Activated CD8-positive, alpha-beta memory T cell treated with anti-CD3 and anti-CD28 coated beads, Interleukin-2, amount 50 U/mL, for 24 hours (primary cell): ENCODE measurements around the gene TXNL1.
"Not testable (repeated sequence)": the region's sequence is repeated elsewhere in the genome, so short reads cannot be mapped to it uniquely, and the experiment has no call there.

Source experiments
- DNase-seq: peaks from one replicate; pipeline ENCODE4 v3.0.0-alpha.2; 2020; ENCODE audit errors: extremely low read depth

TXNL1 gene

GRCh38 chr18:56645415-56646016 is 7.1 kb upstream of the TXNL1 start:
- no peak for DNase-seq

GRCh38 chr18:56643381-56643780 is 5.0 kb upstream of the TXNL1 start:
- DNase-seq, result no peak

GRCh38 chr18:56641714-56642337 is 3.4 kb upstream of the TXNL1 start:
- no peak for DNase-seq

- no peak for DNase-seq
Observed at GRCh38 chr18:56639571-56639970, 1.2 kb upstream of the TXNL1 start.

GRCh38 chr18:56639104-56639381 is 651 bp upstream of the TXNL1 start:
- DNase-seq, result no peak

GRCh38 chr18:56637711-56638231 is 621 bp downstream of the TXNL1 start:
- DNase-seq, result no peak

GRCh38 chr18:56637176-56637575 is 1.2 kb downstream of the TXNL1 start:
- DNase-seq, result no peak

GRCh38 chr18:56635007-56635406 is 3.4 kb downstream of the TXNL1 start:
- DNase-seq, result no peak

- DNase-seq, result no peak
Observed at GRCh38 chr18:56632070-56633022, 6.0 kb downstream of the TXNL1 start.

GRCh38 chr18:56627991-56628390 is 10.4 kb downstream of the TXNL1 start:
- DNase-seq, result no peak

- DNase-seq, result no peak
Observed at GRCh38 chr18:56615738-56616520, 22.5 kb downstream of the TXNL1 start.

GRCh38 chr18:56606618-56607017 is 31.8 kb downstream of the TXNL1 start:
- DNase-seq, result no peak

- DNase-seq, result no peak
Observed at GRCh38 chr18:56598422-56598821, 40.0 kb downstream of the TXNL1 start.

- DNase-seq, result no peak
Observed at GRCh38 chr18:56593906-56594305, 44.5 kb downstream of the TXNL1 start.

GRCh38 chr18:56580026-56580425 is 58.4 kb downstream of the TXNL1 start:
- no peak for DNase-seq

- no peak for DNase-seq
Observed at GRCh38 chr18:56579451-56579850, 58.9 kb downstream of the TXNL1 start.

- DNase-seq, result no peak
Observed at GRCh38 chr18:56576826-56577573, 61.4 kb downstream of the TXNL1 start.

- no peak for DNase-seq
Observed at GRCh38 chr18:56575819-56576663, 62.4 kb downstream of the TXNL1 start.

GRCh38 chr18:56574861-56575260 is 63.5 kb downstream of the TXNL1 start:
- DNase-seq, result no peak

GRCh38 chr18:56572267-56572666 is 66.1 kb downstream of the TXNL1 start:
- not testable (repeated sequence) for DNase-seq
